ENCODE data around the gene SYCE1L.
"Not testable (repeated sequence)": the region's sequence is repeated elsewhere in the genome, so short reads cannot be mapped to it uniquely, and the experiment has no call there.

Gene SYCE1L, protein sequence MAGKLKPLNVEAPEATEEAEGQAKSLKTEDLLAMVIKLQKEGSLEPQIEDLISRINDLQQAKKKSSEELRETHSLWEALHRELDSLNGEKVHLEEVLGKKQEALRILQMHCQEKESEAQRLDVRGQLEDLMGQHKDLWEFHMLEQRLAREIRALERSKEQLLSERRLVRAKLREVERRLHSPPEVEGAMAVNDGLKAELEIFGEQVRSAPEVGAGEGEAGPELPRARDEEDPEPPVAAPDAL

GRCh38 chr16:77199211-77199610 lies at the start of gene SYCE1L:
SYCE1L (plus strand) TSS chr16:77199408; CDS start chr16:77199452, 44 bp downstream.
- DNase-seq (ENCODE audit: low spot score): no peak

- no peak for DNase-seq (ENCODE audit: low spot score)
Measured at GRCh38 chr16:77157346-77158058, 41.7 kb upstream of the SYCE1L start.

- DNase-seq (ENCODE audit: low spot score): no peak
Measured at GRCh38 chr16:77158293-77158692, 40.9 kb upstream of the SYCE1L start.

DNA sequence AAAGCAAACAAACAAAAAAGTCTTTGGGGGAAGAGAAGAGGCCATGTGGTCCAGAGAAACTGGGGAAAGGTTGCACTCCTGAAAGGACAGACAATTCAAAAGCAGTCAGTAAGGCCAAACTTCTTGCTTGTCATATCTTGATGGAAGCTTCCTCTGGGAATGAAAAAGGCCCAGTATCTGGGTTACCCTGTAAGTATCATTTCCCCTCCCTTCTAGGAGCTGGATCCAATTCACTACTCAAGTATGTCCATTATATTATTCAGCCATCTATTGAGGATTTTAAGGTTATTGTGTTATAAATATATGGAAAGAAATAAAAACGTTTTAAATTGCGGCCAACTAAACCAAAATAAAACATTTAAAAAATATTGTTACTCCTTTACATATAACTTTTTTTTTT lies 34.2 kb upstream of the SYCE1L start:
- no peak for DNase-seq (ENCODE audit: low spot score)

DNA sequence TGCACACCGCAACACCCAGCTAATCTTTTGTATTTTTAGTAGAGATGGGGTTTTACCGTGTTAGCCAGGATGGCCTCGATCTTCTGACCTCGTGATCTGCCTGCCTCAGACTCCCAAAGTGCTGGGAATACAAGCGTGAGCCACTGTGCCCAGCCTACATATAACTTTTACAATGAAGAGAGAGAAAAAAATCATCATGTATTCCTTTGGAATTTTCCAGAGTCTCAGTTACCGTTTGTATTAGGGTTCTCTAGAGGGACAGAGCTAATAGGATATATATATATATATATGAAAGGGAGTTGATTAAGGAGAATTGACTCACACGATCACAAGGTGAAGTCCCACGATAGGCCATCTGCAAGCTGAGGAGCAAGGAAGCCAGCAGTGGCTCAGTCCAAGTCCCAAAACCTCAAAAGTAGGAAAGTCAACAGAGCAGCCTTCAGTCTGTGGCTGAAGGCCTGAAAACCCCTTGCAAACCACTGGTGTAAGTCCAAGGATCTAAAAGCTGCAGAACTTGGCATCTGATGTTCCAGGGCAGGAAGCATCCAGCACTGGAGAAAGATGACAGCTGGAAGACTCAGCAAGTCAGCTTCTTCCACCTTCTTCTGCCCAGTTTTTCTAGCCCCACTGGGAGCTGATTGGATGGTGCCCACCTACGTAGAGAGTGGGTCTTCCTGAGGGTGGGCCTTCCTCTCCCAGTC lies 33.5 kb upstream of the SYCE1L start:
- DNase-seq (ENCODE audit: low spot score): not testable (repeated sequence)

DNA sequence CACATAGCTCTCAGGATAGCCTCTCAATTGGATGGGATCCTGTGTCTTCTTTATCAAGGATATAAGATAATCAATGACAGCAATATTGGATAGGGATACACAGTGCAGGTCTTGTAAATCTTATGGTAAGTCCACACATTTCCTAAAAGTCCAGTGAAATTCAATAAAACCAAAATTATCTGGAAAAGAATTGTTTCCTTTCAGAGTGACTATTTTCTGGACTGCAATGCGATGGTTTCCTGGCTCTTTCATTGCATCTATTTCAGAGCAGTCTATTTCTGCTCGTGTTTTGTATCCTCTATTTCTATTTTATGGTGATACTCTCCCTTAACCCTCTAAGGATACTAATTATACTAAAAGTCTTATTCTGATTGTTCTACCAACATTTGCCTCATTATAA lies 32.5 kb upstream of the SYCE1L start:
- no peak for DNase-seq (ENCODE audit: low spot score)

DNA sequence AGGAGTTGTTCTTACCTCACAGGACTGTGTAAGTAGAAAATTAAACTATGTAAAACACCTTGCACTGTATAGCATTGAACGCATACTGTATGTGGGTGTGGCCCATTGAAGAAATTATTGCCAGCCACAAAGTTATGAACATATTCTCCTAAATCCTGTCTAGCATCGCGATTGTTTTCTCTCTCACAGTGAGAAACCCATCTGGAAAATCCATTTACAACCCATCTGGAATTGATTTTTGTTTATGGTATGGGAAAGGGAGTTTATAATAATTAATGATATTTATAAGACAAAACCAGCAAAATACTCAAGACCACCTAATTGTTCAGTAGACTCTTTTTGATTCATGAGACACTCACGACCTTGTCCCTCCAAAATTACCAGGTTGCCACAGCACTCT lies 30.3 kb upstream of the SYCE1L start:
- DNase-seq (ENCODE audit: low spot score): no peak

- DNase-seq (ENCODE audit: low spot score): peak; percentile 40
Measured at GRCh38 chr16:77169650-77170236, 29.5 kb upstream of the SYCE1L start.

DNA sequence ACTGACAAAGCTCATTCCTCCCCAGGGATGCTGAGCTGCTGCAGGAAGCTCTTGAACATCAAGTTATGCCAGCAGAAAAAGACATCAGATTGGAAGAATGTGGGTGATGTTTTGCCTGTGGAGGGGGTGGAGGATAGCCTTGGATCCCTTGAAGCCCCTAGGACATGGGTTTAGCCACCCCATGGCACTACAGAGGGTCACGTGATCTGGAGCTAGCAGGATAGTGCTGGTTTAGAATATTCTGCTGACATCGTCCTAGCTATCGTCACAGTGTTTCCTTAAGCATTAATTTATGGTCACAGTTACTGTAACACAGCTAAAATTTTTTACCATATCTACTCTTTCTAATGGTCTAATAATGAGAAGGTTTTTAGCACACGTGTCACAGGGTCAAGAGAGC lies 28.4 kb upstream of the SYCE1L start:
- DNase-seq (ENCODE audit: low spot score): no peak

DNA sequence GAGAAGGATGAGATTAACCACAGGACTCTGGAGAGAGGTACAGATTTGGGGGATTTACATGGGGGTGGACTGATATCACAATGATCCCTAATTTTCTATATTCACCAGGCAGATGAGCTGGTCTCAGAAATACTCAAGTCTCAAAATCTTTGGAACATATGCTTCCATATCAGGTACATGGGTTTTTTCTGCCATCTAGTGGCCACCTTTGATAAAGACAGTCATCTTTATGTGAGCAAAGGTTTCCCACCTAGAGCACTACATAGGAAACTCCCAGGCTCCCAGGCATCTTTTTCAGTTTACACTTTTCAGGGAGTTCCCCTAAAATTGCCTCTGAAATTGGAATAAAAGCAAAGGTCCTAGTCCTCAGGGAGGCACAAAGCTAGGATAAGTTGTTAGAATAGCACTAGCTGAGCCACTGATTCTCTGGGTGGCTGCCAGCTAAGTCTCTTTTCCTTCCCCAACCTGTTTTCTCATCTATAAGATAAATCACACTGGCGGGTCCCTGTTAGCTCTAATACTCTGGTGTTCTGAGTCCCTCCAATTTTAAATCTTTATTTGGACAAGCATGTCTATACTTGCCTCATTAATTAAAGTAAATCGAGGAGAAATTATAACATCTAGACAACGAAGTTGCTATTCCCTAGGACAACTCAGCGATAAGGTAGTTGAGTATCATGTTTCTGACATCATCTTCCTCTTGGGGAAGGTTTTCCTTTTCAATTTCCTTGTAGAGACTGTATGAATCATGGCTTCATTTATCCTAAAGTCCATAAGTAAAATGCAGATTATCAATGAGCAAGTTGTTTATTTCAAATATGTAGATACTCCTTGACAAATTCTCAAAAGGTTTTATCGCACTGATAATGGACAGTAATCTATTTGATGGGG lies 27.2 kb upstream of the SYCE1L start:
- DNase-seq (ENCODE audit: low spot score): peak; percentile 21

- DNase-seq (ENCODE audit: low spot score): no peak
Measured at GRCh38 chr16:77172951-77173350, 26.3 kb upstream of the SYCE1L start.

- DNase-seq (ENCODE audit: low spot score): no peak
Measured at GRCh38 chr16:77183137-77183536, 16.1 kb upstream of the SYCE1L start.

DNA sequence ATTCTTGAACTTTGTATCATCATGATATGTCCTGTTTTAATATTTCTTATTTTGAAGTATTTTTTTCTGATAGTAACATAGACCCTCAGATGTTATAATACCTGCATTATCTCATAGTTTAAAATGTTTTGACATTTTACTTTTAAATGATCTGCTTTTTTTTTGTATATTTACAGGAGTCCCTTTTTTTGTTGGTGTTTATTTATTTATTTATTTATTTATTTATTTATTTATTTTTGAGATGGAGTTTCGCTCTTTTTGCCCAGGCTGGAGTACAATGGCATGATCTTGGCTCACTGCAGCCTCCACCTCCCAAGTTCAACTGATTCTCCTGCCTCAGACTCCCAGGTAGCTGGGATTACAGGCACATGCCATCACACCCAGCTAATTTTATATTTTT lies 12.9 kb upstream of the SYCE1L start:
- DNase-seq (ENCODE audit: low spot score): not testable (repeated sequence)

- DNase-seq (ENCODE audit: low spot score): no peak
Measured at GRCh38 chr16:77190190-77190477, 9.1 kb upstream of the SYCE1L start.

GRCh38 chr16:77190478-77191258 lies 8.5 kb upstream of the SYCE1L start, which contains the start of gene MON1B:
MON1B (plus strand) TSS chr16:77191190; CDS start chr16:77191486, 296 bp downstream.
- peak; percentile 96 for DNase-seq (ENCODE audit: low spot score)

DNA sequence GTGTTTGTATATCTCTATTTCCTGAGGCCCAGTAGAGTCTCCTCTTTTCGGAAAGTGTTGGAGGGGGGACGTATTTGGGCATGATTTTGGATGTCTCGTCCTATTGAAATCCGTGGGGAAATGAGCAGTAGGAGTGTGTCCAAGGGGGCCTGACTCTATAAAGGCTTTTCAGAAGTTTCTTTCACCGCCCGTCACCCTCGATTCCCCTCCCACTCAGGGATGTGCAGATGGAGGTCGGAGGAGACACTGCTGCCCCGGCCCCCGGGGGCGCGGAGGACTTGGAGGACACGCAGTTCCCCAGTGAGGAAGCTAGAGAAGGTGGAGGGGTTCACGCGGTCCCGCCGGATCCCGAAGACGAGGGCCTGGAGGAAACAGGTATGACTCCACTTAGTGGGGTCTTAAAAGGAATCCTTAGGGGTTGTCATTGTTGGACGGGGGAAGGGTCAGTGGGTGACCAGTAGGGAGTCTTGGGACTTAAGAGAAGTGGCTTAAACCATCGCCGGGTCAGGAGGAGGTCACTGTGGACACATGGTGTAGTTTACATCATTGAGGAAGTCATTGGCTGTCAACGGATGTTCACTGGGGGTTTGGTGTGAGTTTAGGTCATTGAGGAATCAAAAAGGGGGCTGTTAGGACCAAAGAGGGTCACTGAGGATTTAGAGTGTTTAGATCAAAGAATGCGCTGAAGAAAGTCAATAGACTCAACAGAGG lies 7.8 kb upstream of the SYCE1L start:
- no peak for DNase-seq (ENCODE audit: low spot score)

GRCh38 chr16:77193377-77193776 lies 5.8 kb upstream of the SYCE1L start:
- no peak for DNase-seq (ENCODE audit: low spot score)

GRCh38 chr16:77194295-77195231 lies 4.6 kb upstream of the SYCE1L start:
- DNase-seq (ENCODE audit: low spot score): no peak

DNA sequence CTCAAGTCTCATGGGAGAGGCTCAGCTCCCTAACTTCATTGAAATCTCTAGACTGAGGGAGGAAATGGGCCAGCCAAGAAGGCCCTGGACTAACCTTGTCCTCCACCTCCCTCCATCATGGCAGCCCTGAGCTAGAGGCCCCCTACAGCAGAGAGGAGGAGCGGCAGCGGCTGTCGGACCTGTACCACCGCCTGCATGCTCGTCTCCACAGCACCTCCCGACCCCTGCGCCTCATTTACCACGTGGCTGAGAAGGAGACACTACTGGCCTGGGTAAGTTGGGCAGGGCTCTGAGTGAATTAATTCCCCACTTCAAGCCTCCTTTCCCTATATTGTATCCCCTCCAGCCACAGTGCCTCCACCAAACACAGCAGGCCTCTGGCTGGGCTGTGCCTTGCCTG lies 3.8 kb upstream of the SYCE1L start:
- no peak for DNase-seq (ENCODE audit: low spot score)

Measured in COLO829 (cell line).